GM21786 (cell line): ENCODE data around the gene HMOX2.

Experiments used
- ATAC-seq: cut with Tn5 transposase; IDR thresholded peaks from one replicate; pipeline ENCODE4 v1.9.1; 2021; ENCODE audit not compliant: unreplicated experiment

Gene HMOX2

DNA sequence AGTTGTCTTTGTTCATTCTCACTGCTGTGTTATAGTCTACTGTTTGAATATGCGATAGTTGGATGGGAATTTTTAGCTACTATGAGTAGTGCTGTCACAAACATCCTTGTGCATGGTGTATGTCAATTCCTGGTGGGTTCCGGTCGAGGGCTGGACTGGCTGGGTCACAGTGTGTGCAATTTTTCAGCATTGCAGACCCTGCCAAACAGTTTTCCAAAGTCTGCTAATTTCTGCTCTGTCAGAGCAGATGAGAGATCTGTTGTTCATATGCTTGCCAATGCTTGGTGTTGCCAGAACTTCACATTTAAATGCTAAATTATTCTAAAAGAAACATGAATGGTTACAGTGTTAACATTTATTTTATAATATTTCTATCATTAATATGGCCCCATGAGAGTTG lies 76.3 kb downstream of the HMOX2 start:
- ATAC-seq: no peak

DNA sequence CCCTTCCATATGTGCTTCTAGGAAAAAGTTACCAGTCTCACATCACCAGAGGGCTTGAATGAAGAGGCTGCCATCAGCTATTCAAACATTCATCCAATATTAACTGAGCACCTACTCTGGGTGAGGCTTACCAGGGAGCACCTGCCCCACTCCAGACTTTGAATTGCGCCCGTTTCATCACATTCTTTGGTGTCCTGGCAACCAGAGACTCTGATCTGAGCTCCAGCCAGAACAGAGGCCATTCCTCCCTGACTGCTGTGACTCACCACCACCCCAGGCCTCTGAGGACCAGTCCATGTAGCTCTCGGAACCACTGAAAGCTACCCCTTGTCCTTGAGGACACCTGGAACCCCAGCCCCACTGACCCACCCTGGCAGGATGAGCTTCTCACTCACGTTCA lies 79.9 kb downstream of the HMOX2 start, which contains the start of gene C16orf96:
Gene C16orf96 (plus strand): TSS at position 229 of the 400 bp plus-strand sequence. CDS start 150 bp downstream, at position 379.
- ATAC-seq: no peak

DNA sequence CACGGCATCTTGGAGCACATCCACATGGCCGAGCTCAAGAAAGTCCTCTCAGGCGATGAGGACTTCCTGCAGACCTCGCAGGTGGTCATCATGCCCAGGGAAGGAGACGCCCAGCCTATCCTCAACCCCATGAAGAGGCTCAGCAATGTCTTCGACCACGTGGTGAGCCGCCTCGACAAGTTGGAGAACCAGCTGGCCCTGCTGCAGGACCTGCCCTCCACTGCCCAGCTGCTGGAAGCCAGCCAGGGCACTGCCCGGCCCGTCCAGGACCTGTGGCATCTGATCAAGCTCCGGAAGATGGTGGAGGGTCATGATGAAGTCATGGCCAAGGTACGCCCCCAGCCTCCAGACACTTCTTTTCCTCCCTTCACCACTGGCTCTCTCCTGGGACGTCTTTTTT lies 80.4 kb downstream of the HMOX2 start:
- no peak for ATAC-seq

DNA sequence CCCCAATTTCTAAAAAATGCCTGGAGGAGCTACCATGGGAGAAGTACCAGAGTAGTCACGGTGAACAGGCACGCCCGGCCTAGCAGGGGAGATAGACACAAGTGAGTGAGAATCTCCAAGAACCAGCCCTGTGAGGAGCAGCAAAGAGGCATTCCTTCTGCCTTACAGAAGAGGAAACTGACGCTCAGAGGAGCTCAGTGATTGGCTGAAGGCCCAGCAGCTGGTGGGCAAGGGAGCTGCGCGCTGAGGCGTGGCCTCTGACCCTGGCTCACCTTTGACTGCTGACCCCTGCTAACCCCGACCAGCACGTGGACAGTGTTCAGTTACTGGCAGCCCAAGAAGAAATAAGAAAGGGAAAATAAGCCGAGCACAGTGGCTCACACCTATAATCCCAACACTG lies 81.8 kb downstream of the HMOX2 start:
- no peak for ATAC-seq
